Measurements from ENCODE around the gene MAGEH1. TPM values are rescaled to one million over a fixed set of nuclear protein-coding genes. Genes with fewer than 3 reads are reported as not detected.

MAGEH1 gene
- polyA plus RNA-seq, 3 donors, result 2.7 to 9.8 (median 7.8) TPM

DNA sequence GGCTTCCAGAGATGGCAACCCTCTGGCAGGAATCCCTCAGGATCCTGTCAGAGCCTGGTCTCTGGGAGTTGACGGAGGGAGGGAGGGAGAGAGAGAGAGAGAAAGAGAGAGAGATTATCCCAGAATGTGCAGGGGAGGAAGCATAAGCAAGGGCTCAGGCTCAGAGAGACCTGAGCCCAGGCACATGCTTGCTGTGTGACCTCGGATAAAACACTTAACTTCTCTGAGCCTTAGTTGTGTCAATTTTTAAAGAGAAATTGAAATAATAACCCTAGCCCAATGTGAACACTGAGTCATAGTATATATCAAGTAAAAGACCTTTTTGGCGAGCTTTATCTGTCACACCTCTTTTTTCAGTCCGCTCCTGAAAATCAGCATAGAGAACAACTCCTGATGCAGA is 38.2 kb downstream of the MAGEH1 start:
- peak overlapping the region in 1 of 7 donors; percentile 10 for H3K27ac Mint-ChIP-seq
- H3K27ac ChIP-seq (ENCODE audit: low read depth in 1 of 2, low read length in 2 of 2), result no peak overlapping the region
- H3K9me3 ChIP-seq (replicated peaks in 1 of 2; ENCODE audit: control insufficient read depth in 1 of 2, insufficient read depth in 1 of 2, low read length in 2 of 2), result no peaks in the 10 kb centered on the region
- no peaks in the 10 kb centered on the region for H3K27me3 ChIP-seq (ENCODE audit: control insufficient read depth in 2 of 2, insufficient read depth in 2 of 2, low read length in 2 of 2)
- H3K4me3 Mint-ChIP-seq, result peak overlapping the region; percentile 92 to 94
- intact Hi-C loops (cut with micrococcal nuclease), result no loop called here
- no peaks in the 10 kb centered on the region for H3K36me3 ChIP-seq (replicated peaks in 1 of 2; ENCODE audit: control insufficient read depth in 1 of 2, insufficient read depth in 2 of 2, low read length in 2 of 2)
- H3K4me3 ChIP-seq (replicated peaks in 1 of 3; ENCODE audit: low read depth in 2 of 3, low read length in 3 of 3), result peak overlapping the region in 1 of 3 experiments; percentile 91
- H3K9me3 Mint-ChIP-seq, result peaks cover 0 to 3% (median 0%) of the 10 kb centered on the region in 7 donors
- peak overlapping the region; percentile 70 for H3K4me2 ChIP-seq (replicated peaks; ENCODE audit: extremely low read depth, low read length, poor library complexity, severe bottlenecking)
- peak overlapping the region; percentile 87 for H2AFZ ChIP-seq (ENCODE audit: insufficient read depth, low read depth, low read length, poor library complexity, severe bottlenecking)
- no peak overlapping the region for H3K9ac ChIP-seq (ENCODE audit: insufficient read depth, low read length, poor library complexity, severe bottlenecking)
- no peaks in the 10 kb centered on the region for H3K79me2 ChIP-seq (ENCODE audit: insufficient read depth, low read length)
- TF ChIP-seq, protein P1, sequence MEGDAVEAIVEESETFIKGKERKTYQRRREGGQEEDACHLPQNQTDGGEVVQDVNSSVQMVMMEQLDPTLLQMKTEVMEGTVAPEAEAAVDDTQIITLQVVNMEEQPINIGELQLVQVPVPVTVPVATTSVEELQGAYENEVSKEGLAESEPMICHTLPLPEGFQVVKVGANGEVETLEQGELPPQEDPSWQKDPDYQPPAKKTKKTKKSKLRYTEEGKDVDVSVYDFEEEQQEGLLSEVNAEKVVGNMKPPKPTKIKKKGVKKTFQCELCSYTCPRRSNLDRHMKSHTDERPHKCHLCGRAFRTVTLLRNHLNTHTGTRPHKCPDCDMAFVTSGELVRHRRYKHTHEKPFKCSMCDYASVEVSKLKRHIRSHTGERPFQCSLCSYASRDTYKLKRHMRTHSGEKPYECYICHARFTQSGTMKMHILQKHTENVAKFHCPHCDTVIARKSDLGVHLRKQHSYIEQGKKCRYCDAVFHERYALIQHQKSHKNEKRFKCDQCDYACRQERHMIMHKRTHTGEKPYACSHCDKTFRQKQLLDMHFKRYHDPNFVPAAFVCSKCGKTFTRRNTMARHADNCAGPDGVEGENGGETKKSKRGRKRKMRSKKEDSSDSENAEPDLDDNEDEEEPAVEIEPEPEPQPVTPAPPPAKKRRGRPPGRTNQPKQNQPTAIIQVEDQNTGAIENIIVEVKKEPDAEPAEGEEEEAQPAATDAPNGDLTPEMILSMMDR (IDR thresholded peaks at IDR 0.05), result no peak
- no peaks in the 10 kb centered on the region for H4K20me1 ChIP-seq (ENCODE audit: insufficient read depth, low read length)
- H3K27me3 Mint-ChIP-seq (ENCODE audit: low read depth in 3 of 3), result peaks cover 0 to 2% (median 0%) of the 10 kb centered on the region in 3 donors
- H3K4me1 Mint-ChIP-seq, result peaks cover 11% of the 10 kb centered on the region
- DNase-seq, result no peak
- WGBS (ENCODE audit: insufficient coverage), result no CpG with 5 or more reads among the region's 4 CpGs
- peaks cover 7 to 11% of the 10 kb centered on the region in 2 donors for H3K4me1 ChIP-seq (ENCODE audit: control insufficient read depth in 1 of 2, insufficient read depth in 2 of 2, low read length in 2 of 2)
- H3K36me3 Mint-ChIP-seq, result no peaks in the 10 kb centered on the region

DNA sequence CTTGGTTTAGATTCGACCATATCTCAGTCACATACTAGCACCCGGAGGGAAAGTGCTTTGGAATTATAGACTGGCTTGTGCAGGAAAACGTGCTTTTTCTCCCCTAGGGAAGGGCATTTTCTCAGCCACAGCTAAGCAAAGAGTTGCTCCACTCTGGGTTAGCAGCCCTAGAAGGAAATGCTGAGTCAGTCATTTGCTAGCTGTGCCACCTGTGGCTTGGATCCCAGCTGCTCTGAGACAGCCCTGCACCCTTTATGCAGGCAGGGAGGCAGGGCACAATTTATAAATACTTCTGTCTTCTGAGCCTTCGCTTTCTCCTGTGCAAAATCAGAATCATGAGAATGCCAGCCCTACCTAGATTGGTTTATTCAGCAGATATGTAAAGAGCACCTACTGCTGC is 39.0 kb downstream of the MAGEH1 start:
- Histone ChIP-seq H3K79me2 (ENCODE audit: insufficient read depth, low read length) (no peaks in the 10 kb centered on the region), H2AFZ (ENCODE audit: insufficient read depth, low read depth, low read length, poor library complexity, severe bottlenecking) (no peak overlapping the region), H3K27me3 (ENCODE audit: control insufficient read depth in 2 of 2, insufficient read depth in 2 of 2, low read length in 2 of 2) (no peaks in the 10 kb centered on the region), H3K4me3 (replicated peaks in 1 of 3; ENCODE audit: low read depth in 2 of 3, low read length in 3 of 3) (no peak overlapping the region), H3K4me1 (ENCODE audit: control insufficient read depth in 1 of 2, insufficient read depth in 2 of 2, low read length in 2 of 2) (peaks cover 7 to 11% of the 10 kb centered on the region in 2 donors), H3K36me3 (replicated peaks in 1 of 2; ENCODE audit: control insufficient read depth in 1 of 2, insufficient read depth in 2 of 2, low read length in 2 of 2) (no peaks in the 10 kb centered on the region), H4K20me1 (ENCODE audit: insufficient read depth, low read length) (no peaks in the 10 kb centered on the region), H3K4me2 (replicated peaks; ENCODE audit: extremely low read depth, low read length, poor library complexity, severe bottlenecking) (no peak overlapping the region), H3K9ac (ENCODE audit: insufficient read depth, low read length, poor library complexity, severe bottlenecking) (no peak overlapping the region), H3K27ac (ENCODE audit: low read depth in 1 of 2, low read length in 2 of 2) (no peak overlapping the region), H3K9me3 (replicated peaks in 1 of 2; ENCODE audit: control insufficient read depth in 1 of 2, insufficient read depth in 1 of 2, low read length in 2 of 2) (no peaks in the 10 kb centered on the region)
- TF ChIP-seq, protein P1 (IDR thresholded peaks at IDR 0.05), result no peak
- H3K27me3 Mint-ChIP-seq (ENCODE audit: low read depth in 3 of 3), result peaks cover 0 to 2% (median 0%) of the 10 kb centered on the region in 3 donors
- intact Hi-C loops (cut with micrococcal nuclease), result no loop called here
- H3K4me3 Mint-ChIP-seq, result no peak overlapping the region
- no peaks in the 10 kb centered on the region for H3K36me3 Mint-ChIP-seq
- no CpG with 5 or more reads among the region's 4 CpGs for WGBS (ENCODE audit: insufficient coverage)
- peaks cover 11% of the 10 kb centered on the region for H3K4me1 Mint-ChIP-seq
- no peak overlapping the region for H3K27ac Mint-ChIP-seq
- H3K9me3 Mint-ChIP-seq, result peaks cover 0 to 3% (median 0%) of the 10 kb centered on the region in 7 donors
- no peak for DNase-seq

Small RNA genes within 50 kb of the gene (small RNA-seq; reads per million reads assigned to genes)
- gene MIR4536-2 (ENCODE audit: insufficient read length, low read depth), result not detected

Other genes starting within 250 kb of the MAGEH1 start
- gene PAGE5, start 231.8 kb upstream of the MAGEH1 start, polyA plus RNA-seq, result not detected
- gene PAGE3, start 187.2 kb upstream of the MAGEH1 start, polyA plus RNA-seq, result not detected
- under 1 TPM in 2 of 3 donors, not detected in 1; 0.05 to 0.18 TPM for gene USP51, start 37.7 kb downstream of the MAGEH1 start, polyA plus RNA-seq
- not detected for gene FOXR2, start 171.3 kb downstream of the MAGEH1 start, polyA plus RNA-seq